Endodermal cell (in vitro differentiated cells): ENCODE data around the gene PCSK4. TPM values are rescaled to one million over a fixed set of nuclear protein-coding genes. Genes with fewer than 3 reads are reported as not detected.

Source experiments
- DNase-seq: peaks from one replicate; pipeline ENCODE4 v3.0.0-alpha.2; 2017
- H3K27ac ChIP-seq: 2 replicates; pipeline ENCODE4 v1.5.1; 2013; ENCODE audit warnings: mild to moderate bottlenecking, low read depth, low read length, moderate library complexity
- H3K27me3 ChIP-seq: 2 replicates; pipeline ENCODE4 v1.6.1; 2013; ENCODE audit warnings: mild to moderate bottlenecking, low read length, moderate library complexity; ENCODE audit not compliant: insufficient read depth, control insufficient read depth, poor library complexity, severe bottlenecking
- H3K36me3 ChIP-seq: 2 replicates; pipeline ENCODE4 v1.7.0; 2013; ENCODE audit warnings: mild to moderate bottlenecking, low read length, moderate library complexity; ENCODE audit not compliant: control insufficient read depth, insufficient read depth
- H3K4me1 ChIP-seq: one replicate; pipeline ENCODE4 v1.7.0; 2013; ENCODE audit warnings: low read length; ENCODE audit not compliant: control insufficient read depth, insufficient read depth
- H3K4me3 ChIP-seq: 2 replicates; pipeline ENCODE4 v1.5.1; 2013; ENCODE audit warnings: mild to moderate bottlenecking, low read length, moderate library complexity
- H3K9ac ChIP-seq: 2 replicates; pipeline ENCODE4 v1.6.1; 2013; ENCODE audit warnings: mild to moderate bottlenecking, low read length, moderate library complexity; ENCODE audit not compliant: poor library complexity, severe bottlenecking; ENCODE audit errors: extremely low read depth
- H3K9me3 ChIP-seq: 2 replicates; pipeline ENCODE4 v1.6.1; 2013; ENCODE audit warnings: mild to moderate bottlenecking, low read length, moderate library complexity; ENCODE audit not compliant: control insufficient read depth
- H3K27ac Mint-ChIP-seq: 2 replicates; pipeline ENCODE4 v1.8.0; 2020; ENCODE audit warnings: mixed read lengths
- H3K27me3 Mint-ChIP-seq: 2 replicates; pipeline ENCODE4 v1.8.0; 2021; ENCODE audit warnings: mild to moderate bottlenecking, mixed read lengths; ENCODE audit not compliant: insufficient read depth
- H3K36me3 Mint-ChIP-seq: 2 replicates; pipeline ENCODE4 v1.8.0; 2020; ENCODE audit warnings: low read depth, mixed read lengths
- H3K4me1 Mint-ChIP-seq: 2 replicates; pipeline ENCODE4 v1.8.0; 2020; ENCODE audit warnings: mixed read lengths
- H3K4me3 Mint-ChIP-seq: 2 replicates; pipeline ENCODE4 v1.8.0; 2020; ENCODE audit warnings: mild to moderate bottlenecking, moderate library complexity, mixed read lengths
- H3K9me3 Mint-ChIP-seq: 2 replicates; pipeline ENCODE4 v1.8.0; 2020; ENCODE audit warnings: mild to moderate bottlenecking, mixed read lengths
- WGBS, 2 experiments: methylation state at CpG; one replicate each; pipeline versions ENCODE4 v1.1.5 to v1.1.7; 2013; ENCODE audit warnings: missing lambda C conversion rate in 2 of 2, mixed read lengths in 1 of 2; ENCODE audit not compliant: insufficient coverage in 1 of 2, insufficient read length in 1 of 2; 5-methylcytosine and 5-hydroxymethylcytosine counted together
- total RNA-seq, 2 donors: library from RNA; stranded (reverse); fragmentation: NEBNext Ultra II Directional in 1 of 2; extraction: Animal tissue kit (Norgen Biotek cat#: 25700) in 1 of 2; gene quantifications; 2 replicates in 1 of 2; 3 replicates in 1 of 2; pipeline ENCODE4 v1.2.1, GENCODE V29; 2021
- TF ChIP-seq, protein P1 (sequence below): fragments of 200-600 bp; sonication (generic); conservative IDR thresholded peaks from 2 replicates; pipeline ENCODE4 v1.5.0; 2021; ENCODE audit warnings: antibody characterized with exemption, mild to moderate bottlenecking

Gene PCSK4
- total RNA-seq, 2 donors from 2014 or later, result 25.2 to 31.6 TPM

DNA sequence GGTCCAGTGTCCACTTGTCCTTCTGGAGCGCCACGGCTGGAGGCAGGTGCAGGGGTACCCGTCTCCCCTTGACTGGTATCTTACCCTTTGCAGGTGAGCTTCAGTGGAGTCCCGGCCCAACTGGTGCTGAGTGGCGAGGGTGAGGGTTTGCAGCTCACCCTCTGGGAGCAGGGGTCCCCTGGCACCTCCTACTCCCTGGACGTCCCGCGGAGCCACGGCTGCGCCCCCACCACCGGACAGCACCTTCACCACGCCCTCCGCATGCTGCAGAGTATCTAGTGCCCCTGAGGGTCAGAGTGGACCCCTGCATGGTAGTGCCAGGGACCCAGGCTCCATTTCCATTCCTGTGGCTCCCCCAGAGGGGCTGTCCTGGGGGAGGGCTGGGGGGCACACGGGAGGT lies 44.8 kb upstream of the PCSK4 start:
- no peak overlapping the region for H3K4me3 Mint-ChIP-seq
- H3K36me3 Mint-ChIP-seq, result no peaks in the 10 kb centered on the region
- Histone ChIP-seq H3K36me3 (no peaks in the 10 kb centered on the region), H3K4me1 (no peaks in the 10 kb centered on the region), H3K27ac (no peak overlapping the region), H3K9me3 (no peaks in the 10 kb centered on the region), H3K9ac (no peak overlapping the region), H3K4me3 (no peak overlapping the region), H3K27me3 (no peaks in the 10 kb centered on the region)
- H3K4me1 Mint-ChIP-seq, result no peaks in the 10 kb centered on the region
- 83 to 84% methylated on average over 7 to 14 of the region's 14 CpGs for WGBS, 2 experiments
- DNase-seq, result no peak
- no peak overlapping the region for H3K27ac Mint-ChIP-seq
- TF ChIP-seq, protein P1, sequence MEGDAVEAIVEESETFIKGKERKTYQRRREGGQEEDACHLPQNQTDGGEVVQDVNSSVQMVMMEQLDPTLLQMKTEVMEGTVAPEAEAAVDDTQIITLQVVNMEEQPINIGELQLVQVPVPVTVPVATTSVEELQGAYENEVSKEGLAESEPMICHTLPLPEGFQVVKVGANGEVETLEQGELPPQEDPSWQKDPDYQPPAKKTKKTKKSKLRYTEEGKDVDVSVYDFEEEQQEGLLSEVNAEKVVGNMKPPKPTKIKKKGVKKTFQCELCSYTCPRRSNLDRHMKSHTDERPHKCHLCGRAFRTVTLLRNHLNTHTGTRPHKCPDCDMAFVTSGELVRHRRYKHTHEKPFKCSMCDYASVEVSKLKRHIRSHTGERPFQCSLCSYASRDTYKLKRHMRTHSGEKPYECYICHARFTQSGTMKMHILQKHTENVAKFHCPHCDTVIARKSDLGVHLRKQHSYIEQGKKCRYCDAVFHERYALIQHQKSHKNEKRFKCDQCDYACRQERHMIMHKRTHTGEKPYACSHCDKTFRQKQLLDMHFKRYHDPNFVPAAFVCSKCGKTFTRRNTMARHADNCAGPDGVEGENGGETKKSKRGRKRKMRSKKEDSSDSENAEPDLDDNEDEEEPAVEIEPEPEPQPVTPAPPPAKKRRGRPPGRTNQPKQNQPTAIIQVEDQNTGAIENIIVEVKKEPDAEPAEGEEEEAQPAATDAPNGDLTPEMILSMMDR, result no peak
- no peaks in the 10 kb centered on the region for H3K9me3 Mint-ChIP-seq
- peaks cover 16% of the 10 kb centered on the region for H3K27me3 Mint-ChIP-seq

DNA sequence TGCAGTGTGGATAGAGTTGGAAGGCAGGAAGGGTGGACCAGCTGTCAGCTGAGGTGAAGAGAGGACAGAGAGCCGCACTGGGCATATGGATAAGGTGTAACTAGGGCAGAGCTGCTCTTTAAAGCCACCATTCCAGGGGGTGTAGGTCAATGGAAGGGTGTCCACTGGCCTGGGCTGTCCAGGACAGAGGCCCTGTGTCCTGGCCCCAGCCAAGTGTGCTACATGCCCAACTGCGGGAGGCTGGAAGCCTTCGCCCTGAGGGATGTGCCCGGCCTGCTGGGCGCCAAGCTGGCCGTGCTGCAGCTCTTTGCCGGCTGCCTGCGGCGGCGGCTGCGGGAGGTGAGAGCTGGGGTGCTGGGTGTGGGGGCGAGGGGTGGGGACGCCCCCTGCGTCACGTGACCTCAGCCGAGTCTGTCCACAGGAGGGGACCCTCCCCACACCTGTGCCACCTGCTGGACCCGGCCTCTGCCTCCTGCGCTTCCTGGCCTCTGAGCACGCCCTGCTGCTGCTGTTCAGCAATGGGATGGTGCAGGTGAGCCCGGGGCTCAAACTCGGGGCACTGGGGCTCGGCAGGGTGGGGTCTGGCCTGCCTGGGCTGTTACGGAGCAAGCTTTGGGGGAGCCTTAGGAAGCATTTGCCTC lies 43.5 kb upstream of the PCSK4 start:
- WGBS, 2 experiments, result 85 to 90% methylated on average over 15 to 21 of the region's 23 CpGs
- no peaks in the 10 kb centered on the region for H3K9me3 Mint-ChIP-seq
- H3K27me3 Mint-ChIP-seq, result peaks cover 17% of the 10 kb centered on the region
- H3K4me1 ChIP-seq, result no peaks in the 10 kb centered on the region
- H3K4me3 Mint-ChIP-seq, result no peak overlapping the region
- no peaks in the 10 kb centered on the region for H3K27me3 ChIP-seq
- no peak for DNase-seq
- no peak overlapping the region for H3K9ac ChIP-seq
- H3K4me3 ChIP-seq, result no peak overlapping the region
- no peak overlapping the region for H3K27ac Mint-ChIP-seq
- TF ChIP-seq, protein P1, result no peak
- no peaks in the 10 kb centered on the region for H3K4me1 Mint-ChIP-seq
- no peaks in the 10 kb centered on the region for H3K36me3 Mint-ChIP-seq
- no peak overlapping the region for H3K27ac ChIP-seq
- no peaks in the 10 kb centered on the region for H3K36me3 ChIP-seq
- no peaks in the 10 kb centered on the region for H3K9me3 ChIP-seq

DNA sequence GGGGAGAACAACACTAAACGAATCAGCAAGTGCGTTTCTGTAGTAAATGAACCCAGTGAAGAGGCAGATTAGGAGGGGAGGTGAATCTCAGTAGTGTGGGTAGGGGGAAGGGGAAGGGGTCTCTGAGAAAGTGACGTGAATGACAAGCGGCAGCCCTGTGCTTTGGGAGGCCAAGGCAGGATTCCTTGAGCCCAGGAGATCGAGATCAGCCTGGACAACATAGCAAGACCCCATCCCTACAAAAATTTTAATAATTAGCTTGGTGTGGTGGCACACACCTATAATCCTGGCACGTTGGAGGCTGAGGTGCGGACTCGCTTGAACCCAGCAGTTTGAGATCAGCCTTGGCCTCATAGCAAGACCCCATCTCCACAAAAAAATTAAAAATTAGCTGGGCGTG lies 41.9 kb upstream of the PCSK4 start:
- no peaks in the 10 kb centered on the region for H3K36me3 Mint-ChIP-seq
- no peak for DNase-seq
- WGBS, 2 experiments, result 92% methylated on average over 6 to 9 of the region's 9 CpGs
- H3K27me3 ChIP-seq, result no peaks in the 10 kb centered on the region
- peaks cover 18% of the 10 kb centered on the region for H3K27me3 Mint-ChIP-seq
- H3K4me3 Mint-ChIP-seq, result no peak overlapping the region
- no peaks in the 10 kb centered on the region for H3K36me3 ChIP-seq
- no peak overlapping the region for H3K9ac ChIP-seq
- no peaks in the 10 kb centered on the region for H3K4me1 Mint-ChIP-seq
- H3K9me3 Mint-ChIP-seq, result no peaks in the 10 kb centered on the region
- H3K9me3 ChIP-seq, result no peaks in the 10 kb centered on the region
- H3K4me1 ChIP-seq, result no peaks in the 10 kb centered on the region
- H3K27ac Mint-ChIP-seq, result no peak overlapping the region
- no peak overlapping the region for H3K27ac ChIP-seq
- H3K4me3 ChIP-seq, result no peak overlapping the region
- TF ChIP-seq, protein P1, result no peak
